Neural progenitor cell (in vitro differentiated cells): ENCODE data around the gene MOB1A.

Source experiments
- CTCF ChIP-seq: fragments of 200-600 bp; sonication (generic); IDR thresholded peaks from 2 replicates; pipeline ENCODE4 v1.5.1; 2017; ENCODE audit warnings: antibody characterized with exemption, mild to moderate bottlenecking
- EZH2 ChIP-seq: fragments of 200-600 bp; sonication (generic); IDR thresholded peaks from 2 replicates; pipeline ENCODE4 v1.6.1; 2017; ENCODE audit warnings: antibody characterized with exemption, mild to moderate bottlenecking, moderate library complexity
- EZH2phosphoT487 ChIP-seq: fragments of 200-600 bp; sonication (generic); IDR thresholded peaks from 2 replicates; pipeline ENCODE4 v1.6.1; 2017; ENCODE audit warnings: antibody characterized with exemption

- TF ChIP-seq CTCF (no peak), EZH2phosphoT487 (no peak), EZH2 (no peak)
Measured at GRCh38 chr2:74194799-74195198, 16.1 kb upstream of the MOB1A start.
